ENCODE data around the gene CLDN16.
A peak's percentile ranks its signal among the peaks of the same experiment; 100 is the strongest.

Gene CLDN16

GRCh38 chr3:190380184-190380583 is 7.8 kb upstream of the CLDN16 start:
- no peak for DNase-seq (ENCODE audit: low spot score)

GRCh38 chr3:190381441-190381840 is 6.5 kb upstream of the CLDN16 start:
- DNase-seq (ENCODE audit: low spot score): no peak

DNA sequence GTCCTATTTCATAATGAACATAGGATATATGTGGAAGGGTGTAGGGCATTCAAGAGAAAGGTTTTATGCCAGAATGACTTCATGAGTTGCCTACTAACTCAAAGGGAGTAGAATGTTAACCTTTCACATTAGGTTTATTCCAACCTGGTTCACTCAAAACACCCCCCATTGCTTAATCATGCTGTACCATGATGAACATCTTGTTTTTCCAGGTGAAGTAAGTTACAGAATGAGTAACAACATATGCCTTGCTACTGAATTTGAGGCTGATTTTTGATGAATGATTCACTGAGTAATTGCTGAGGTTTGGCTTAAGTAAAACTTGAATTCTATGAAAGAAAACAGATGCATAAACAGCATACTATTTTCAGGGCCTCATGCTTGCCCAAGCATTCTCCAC is 5.9 kb upstream of the CLDN16 start:
- no peak for DNase-seq (ENCODE audit: low spot score)

DNA sequence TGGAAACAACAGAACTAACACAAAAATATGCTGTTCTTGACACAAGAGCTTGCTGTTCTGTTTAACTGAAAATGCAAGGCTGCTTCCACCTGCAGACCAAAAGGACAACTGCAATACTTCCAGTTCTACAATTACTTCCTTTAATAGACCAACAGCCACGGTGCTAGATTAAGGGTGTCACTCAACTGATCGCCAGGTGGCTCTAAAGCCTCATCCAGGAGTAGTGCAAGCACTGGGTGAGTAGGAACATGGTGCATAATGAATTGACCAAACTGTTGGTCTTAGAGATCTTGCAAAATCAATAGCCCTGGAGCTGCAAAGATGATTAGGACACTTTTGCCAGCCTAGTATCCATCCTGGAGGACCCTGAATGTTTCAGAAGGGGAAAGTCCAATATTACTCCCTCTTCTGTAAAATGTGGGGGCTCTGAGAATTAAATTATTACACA is 3.6 kb upstream of the CLDN16 start:
- peak; percentile 24 for DNase-seq (ENCODE audit: low spot score)

- peak; percentile 60 for DNase-seq (ENCODE audit: low spot score)
These were observed 2.0 kb upstream of the CLDN16 start for GRCh38 chr3:190385731-190386688.

DNA sequence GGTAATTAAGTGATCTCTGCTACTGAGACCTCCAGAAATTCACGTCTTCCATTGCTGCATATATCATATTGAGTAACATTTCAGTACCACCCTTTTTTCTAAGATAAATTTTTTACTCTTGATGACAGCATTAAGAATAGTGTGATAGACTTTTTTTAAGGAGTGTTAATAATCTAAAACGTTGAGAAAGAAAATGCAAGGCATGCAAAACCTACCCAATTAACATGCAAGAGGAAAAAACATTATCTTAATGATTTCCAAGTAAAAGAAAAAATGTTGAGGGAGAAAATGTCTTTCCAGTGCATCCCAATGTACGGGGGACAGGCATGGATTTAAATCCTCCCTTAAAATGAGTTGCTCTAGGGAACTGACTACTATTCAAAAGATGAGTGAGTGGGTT is 740 bp downstream of the CLDN16 start:
- no peak for DNase-seq (ENCODE audit: low spot score)

GRCh38 chr3:190396001-190396400 is 8.0 kb downstream of the CLDN16 start:
- no peak for DNase-seq (ENCODE audit: low spot score)

GRCh38 chr3:190397889-190398288 is 9.9 kb downstream of the CLDN16 start:
- DNase-seq (ENCODE audit: low spot score): no peak

DNA sequence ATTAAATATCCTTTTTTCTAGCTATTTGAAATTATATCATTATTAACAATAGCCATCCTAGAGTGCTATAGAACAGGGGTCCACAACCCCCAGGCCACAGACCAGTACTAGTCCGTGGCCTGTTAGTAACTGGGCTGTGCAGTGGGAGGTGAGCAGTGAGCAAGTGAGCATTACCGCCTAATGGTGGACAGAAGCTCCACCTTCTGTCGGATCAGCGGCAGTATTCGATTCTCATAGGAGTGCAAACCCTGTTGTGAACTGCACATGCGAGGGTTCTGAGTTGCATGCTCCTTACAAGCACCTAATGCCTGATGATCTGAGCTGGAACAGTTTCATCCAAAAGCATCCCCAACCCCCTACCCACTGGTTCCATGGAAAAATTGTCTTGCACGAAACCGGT is 11.7 kb downstream of the CLDN16 start:
- no peak for DNase-seq (ENCODE audit: low spot score)

- DNase-seq (ENCODE audit: low spot score): no peak
These were observed 14.0 kb downstream of the CLDN16 start for GRCh38 chr3:190401963-190402362.

- DNase-seq (ENCODE audit: low spot score): no peak
These were observed 16.8 kb downstream of the CLDN16 start for GRCh38 chr3:190404715-190405114.

DNA sequence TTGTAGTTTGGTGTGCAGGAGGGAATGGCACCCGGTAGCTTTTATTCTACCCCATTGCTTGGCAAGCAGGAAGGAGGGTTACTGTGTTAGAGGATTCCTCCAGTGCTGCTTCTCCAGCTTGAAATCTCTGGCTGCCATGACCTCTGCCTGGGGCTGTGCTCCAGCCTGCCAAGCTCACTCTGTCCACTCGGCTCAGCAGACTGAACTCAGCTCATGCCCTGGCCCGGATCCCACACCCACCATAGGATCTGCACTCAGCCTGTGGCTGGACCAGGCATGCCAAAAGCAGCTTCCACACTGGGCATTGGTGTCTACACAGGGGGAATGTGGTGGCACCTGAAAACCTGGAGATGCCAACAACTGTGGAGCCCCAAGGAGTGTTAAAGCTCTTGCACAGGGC is 26.3 kb downstream of the CLDN16 start:
- DNase-seq (ENCODE audit: low spot score): no peak

- no peak for DNase-seq (ENCODE audit: low spot score)
These were observed 36.1 kb downstream of the CLDN16 start for GRCh38 chr3:190424108-190424477.

DNA sequence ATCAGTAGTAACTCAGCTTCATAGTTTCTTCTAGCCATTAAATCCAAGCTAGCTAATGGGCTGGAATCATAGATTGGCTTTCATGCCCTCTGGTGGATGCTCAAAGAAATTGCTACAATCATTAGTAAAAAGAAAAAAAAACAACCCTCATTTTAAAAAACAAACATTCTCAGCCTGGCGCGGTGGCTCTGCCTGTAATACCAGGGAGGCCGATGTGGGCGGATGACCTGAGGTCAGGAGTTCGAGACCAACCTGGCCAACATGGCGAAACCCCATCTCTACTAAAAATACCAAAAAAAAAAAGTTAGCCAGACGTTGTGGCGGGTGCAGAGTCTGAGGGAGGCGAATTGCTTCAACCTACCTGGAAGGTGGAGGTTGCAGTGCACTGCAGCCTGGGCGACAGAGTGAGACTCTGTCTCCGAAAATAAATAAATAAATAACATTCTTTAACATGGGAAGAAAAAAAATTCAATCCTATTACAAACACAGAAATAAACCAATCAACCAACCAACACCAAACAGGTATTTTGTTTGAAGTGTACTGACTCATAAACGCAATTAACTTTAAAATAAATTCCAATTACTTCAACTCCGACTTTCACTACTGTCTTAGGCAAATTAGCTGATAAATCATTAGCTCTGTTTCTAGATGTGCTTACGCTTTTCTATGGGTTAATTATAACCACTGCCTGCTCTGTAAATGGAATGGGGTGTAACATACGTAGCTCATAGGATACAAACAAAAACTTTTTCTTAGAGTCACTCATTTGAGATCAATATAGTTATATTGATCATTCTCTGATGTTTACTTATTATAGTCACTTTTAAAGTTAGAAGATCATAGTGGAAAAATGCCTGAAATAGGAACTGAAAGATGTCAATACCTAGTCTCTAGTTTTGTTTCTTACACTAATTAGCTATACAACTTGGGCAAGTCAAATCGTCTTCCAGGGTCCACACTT is 36.8 kb downstream of the CLDN16 start:
- peak; percentile 49 for DNase-seq (ENCODE audit: low spot score)

DNA sequence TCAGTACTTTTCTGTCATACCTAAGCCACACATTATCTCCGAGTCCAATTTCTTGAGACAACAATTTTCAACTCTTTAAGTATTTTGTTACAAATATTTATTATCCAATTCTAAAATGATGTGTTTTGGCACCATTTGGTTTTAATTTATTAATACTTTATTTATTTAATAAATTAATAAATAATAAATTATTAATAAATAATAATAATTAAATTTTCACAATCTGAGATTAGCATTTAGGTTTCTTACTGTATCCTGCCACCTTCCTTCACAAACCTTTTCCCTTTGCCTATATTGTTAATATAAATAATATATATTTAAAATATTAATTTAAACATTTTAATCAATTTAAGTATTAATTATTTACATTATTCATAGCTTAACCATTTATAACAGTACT is 37.9 kb downstream of the CLDN16 start:
- DNase-seq (ENCODE audit: low spot score): no peak

DNA sequence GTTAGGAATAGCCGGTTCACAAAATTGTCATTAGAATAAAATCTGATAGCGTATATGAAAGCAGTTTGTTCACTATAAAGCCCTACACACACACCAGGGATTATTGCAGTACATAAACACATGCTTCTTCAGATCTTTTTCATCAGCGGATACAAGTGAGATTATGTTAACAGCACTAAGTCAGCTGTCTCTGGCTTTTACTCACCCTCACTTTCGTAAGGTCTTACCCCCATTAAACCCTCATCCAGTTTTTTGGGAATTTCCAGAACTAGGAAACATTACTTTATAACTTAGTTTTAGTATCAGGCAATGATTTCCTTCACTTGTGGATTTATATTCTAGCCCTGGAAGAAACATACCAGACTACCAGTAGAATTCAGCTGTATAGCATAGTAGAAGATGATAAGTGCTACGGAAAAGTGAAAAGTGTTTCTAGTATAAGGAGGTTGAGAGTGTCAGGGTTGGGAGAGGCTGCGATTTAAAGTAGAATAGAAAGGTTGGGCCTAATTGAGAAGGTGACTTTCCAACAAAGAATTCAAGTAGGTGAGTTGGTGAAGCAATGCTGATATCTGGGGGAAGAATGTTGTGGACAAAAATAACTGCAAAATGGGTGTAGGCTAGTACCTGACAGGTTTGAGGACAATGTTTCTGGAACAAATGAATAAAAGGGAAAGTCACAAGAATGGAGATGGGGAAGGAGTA is 39.0 kb downstream of the CLDN16 start:
- no peak for DNase-seq (ENCODE audit: low spot score)

GRCh38 chr3:190429681-190430080 is 41.7 kb downstream of the CLDN16 start:
- no peak for DNase-seq (ENCODE audit: low spot score)

DNA sequence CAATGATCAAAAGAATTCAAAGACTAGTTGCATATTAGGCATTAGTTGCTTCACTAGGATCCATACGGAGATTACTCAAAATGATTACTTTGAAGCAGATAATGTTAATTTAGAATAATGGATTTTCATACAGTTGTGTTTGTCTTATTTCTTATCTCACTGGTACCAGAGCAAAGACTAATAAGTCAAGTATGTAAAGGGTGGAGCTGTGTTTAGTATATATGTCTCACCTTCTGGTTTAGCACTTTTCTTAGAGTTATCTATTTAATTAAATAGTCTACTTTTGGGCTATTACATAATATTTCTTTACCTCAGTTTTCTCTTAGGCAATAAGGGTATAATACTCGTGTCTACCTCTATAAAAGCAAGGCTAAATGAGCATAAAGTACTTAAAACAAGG is 42.9 kb downstream of the CLDN16 start:
- DNase-seq (ENCODE audit: low spot score): no peak

GRCh38 chr3:190432216-190432615 is 44.3 kb downstream of the CLDN16 start:
- no peak for DNase-seq (ENCODE audit: low spot score)

DNA sequence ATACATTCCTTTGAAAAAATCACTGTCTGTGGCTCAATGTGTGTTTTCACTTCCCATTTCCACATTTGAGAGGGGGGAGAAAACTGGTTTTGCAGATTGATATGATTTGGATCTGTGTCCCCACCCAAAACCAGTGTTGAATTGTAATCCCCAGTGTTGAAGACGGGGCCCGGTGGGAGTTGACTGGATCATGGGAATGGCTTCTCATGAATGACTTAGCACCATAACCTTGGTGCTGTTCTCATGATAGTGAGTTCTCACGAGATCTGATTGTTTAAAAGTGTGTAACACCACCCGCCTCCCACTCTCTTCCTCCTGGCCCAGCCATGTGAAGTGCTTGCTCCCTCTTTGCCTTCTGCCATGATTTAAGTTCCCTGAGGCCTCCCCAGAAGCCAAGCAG is 45.7 kb downstream of the CLDN16 start:
- DNase-seq (ENCODE audit: low spot score): no peak

DNA sequence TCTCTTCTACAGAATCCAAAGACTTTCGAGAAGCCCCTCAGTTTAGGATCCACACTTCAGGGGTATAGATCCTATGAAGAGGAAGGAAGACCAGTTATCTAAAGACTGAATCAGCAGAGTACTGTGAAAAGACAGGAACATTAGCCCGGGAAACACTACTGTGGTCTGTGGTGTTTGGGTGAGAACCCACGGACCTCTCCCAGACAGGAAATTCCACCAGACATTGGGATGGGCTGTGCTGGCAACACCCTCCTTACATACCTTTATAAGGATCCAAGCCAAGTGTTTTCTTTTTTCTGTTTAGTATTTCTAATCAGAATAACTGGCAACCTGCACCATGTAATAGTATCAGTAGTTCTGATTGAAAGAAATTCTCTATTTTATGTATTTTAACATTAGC is 47.7 kb downstream of the CLDN16 start:
- no peak for DNase-seq (ENCODE audit: low spot score)

GRCh38 chr3:190436331-190436730 is 48.4 kb downstream of the CLDN16 start:
- no peak for DNase-seq (ENCODE audit: low spot score)

All from AG08396 (cell line).